GM12878 (cell line): ENCODE measurements around the gene HOXB1. TPM values are rescaled to one million over a fixed set of nuclear protein-coding genes. Genes with fewer than 3 reads are reported as not detected.
"Not testable (repeated sequence)": the region's sequence is repeated elsewhere in the genome, so short reads cannot be mapped to it uniquely, and the experiment has no call there.

ENCODE experiments used
- ATAC-seq: fragments of 200-7000 bp; cut with Tn5 transposase; 3 replicates; pipeline ENCODE4 v1.9.1; 2020; ENCODE audit warnings: mild to moderate bottlenecking, moderate library complexity
- BruUV-seq: library from RNA; stranded (reverse); fragments of 400-500 nt; replicated peaks from 2 replicates; lab custom pipeline; 2021; lab: Mats Ljungman, UMichigan
- CTCF ChIA-PET: fragments of 300-600 bp; sonication (Branson Sonifier 250); formaldehyde crosslinking; extraction: SDS; loops from one replicate; lab custom pipeline; 2021; ENCODE audit warnings: inconsistent platforms; lab: Yijun Ruan, JAX
- POLR2A ChIA-PET: fragments of 350-600 bp; formaldehyde crosslinking; extraction: SDS; loops from one replicate; lab custom pipeline; 2021; ENCODE audit warnings: inconsistent platforms; lab: Charles Lee
- RAD21 ChIA-PET: fragments of 300-600 bp; sonication (Branson Sonifier 250); formaldehyde crosslinking; loops from one replicate; lab custom pipeline; 2023; ENCODE audit warnings: antibody characterized with exemption; ENCODE audit not compliant: unreplicated experiment; lab: Charles Lee
- SMC1A ChIA-PET: fragments of 300-600 bp; sonication (Branson Sonifier 250); formaldehyde crosslinking; loops from one replicate; lab custom pipeline; 2023; ENCODE audit not compliant: unreplicated experiment, uncharacterized antibody; lab: Charles Lee
- DNase-seq: peaks from one replicate; pipeline ENCODE4 v3.0.0-alpha.2; 2011; ENCODE audit warnings: low read depth, low spot score
- FAIRE-seq: peaks from 3 replicates; lab custom pipeline; 2011; peaks lifted over from hg19 to GRCh38; lab: Jason Lieb, UNC
- H2AFZ ChIP-seq: 2 replicates; pipeline ENCODE4 v1.6.0; 2011; ENCODE audit warnings: low read depth, low read length, control low read depth; ENCODE audit not compliant: control insufficient read depth
- H3K27ac ChIP-seq: 2 replicates; pipeline ENCODE4 v1.5.1; 2011; ENCODE audit warnings: control low read depth; ENCODE audit not compliant: control insufficient read depth, insufficient read depth
- H3K27me3 ChIP-seq, 2 experiments: replicated peaks in 1 of 2; 2 replicates each; pipeline versions ENCODE4 v1.6.0 to v1.6.1; 2011; ENCODE audit warnings: low read length in 1 of 2; ENCODE audit not compliant: control insufficient read depth in 2 of 2, insufficient read depth in 2 of 2
- H3K36me3 ChIP-seq, 2 experiments: 2 replicates each; pipeline ENCODE4 v1.5.1; 2011; ENCODE audit warnings: low read length in 1 of 2; ENCODE audit not compliant: control insufficient read depth in 2 of 2, insufficient read depth in 2 of 2
- H3K4me1 ChIP-seq: 2 replicates; pipeline ENCODE4 v1.6.1; 2011; ENCODE audit warnings: mild to moderate bottlenecking, low read length, moderate library complexity, mixed read lengths; ENCODE audit not compliant: control insufficient read depth, insufficient read depth
- H3K4me2 ChIP-seq: 2 replicates; pipeline ENCODE4 v1.6.0; 2011; ENCODE audit warnings: control low read depth; ENCODE audit not compliant: control insufficient read depth, insufficient read depth
- H3K4me3 ChIP-seq: fragments of 200-600 bp; sonication (generic); 2 replicates; pipeline ENCODE4 v1.5.1; 2016
- H3K79me2 ChIP-seq: 2 replicates; pipeline ENCODE4 v1.6.0; 2011; ENCODE audit warnings: low read length; ENCODE audit not compliant: control insufficient read depth, insufficient read depth
- H3K9ac ChIP-seq: 2 replicates; pipeline ENCODE4 v1.8.0; 2011; ENCODE audit warnings: low read length, control low read depth, mixed read lengths; ENCODE audit not compliant: control insufficient read depth, insufficient read depth
- H3K9me3 ChIP-seq: replicated peaks from 3 replicates; pipeline ENCODE4 v1.5.1; 2011; ENCODE audit warnings: mild to moderate bottlenecking, low read length; ENCODE audit not compliant: control insufficient read depth, insufficient read depth
- H4K20me1 ChIP-seq: 2 replicates; pipeline ENCODE4 v1.6.0; 2011; ENCODE audit not compliant: control insufficient read depth, insufficient read depth
- CTCF ChIP-seq, 3 experiments: IDR thresholded peaks in 2 of 3; conservative IDR thresholded peaks in 1 of 3; 2 replicates each; pipeline ENCODE4 v1.5.1; 2011; ENCODE audit warnings: low read depth in 3 of 3, low read length in 3 of 3, mild to moderate bottlenecking in 3 of 3, control low read depth in 2 of 3, moderate library complexity in 2 of 3, inconsistent platforms in 1 of 3, mixed read lengths in 1 of 3; ENCODE audit not compliant: control insufficient read depth in 2 of 3, insufficient read depth in 1 of 3; ENCODE audit errors: extremely low read depth in 1 of 3
- IKZF1 ChIP-seq: fragments of 450-650 bp; conservative IDR thresholded peaks from 2 replicates; pipeline ENCODE4 v1.6.1; 2017; ENCODE audit warnings: antibody characterized with exemption, mild to moderate bottlenecking
- IRF5 ChIP-seq: fragments of 450-650 bp; IDR thresholded peaks from 2 replicates; pipeline ENCODE4 v1.6.1; 2017; ENCODE audit warnings: borderline replicate concordance
- SMAD1 ChIP-seq: fragments of 450-650 bp; IDR thresholded peaks from 2 replicates; pipeline ENCODE4 v1.6.1; 2018; ENCODE audit warnings: mild to moderate bottlenecking, low read depth; ENCODE audit not compliant: partially characterized antibody
- SMC3 ChIP-seq: IDR thresholded peaks from 2 replicates; pipeline ENCODE4 v1.6.1; 2011; ENCODE audit warnings: low read length, improper control_type of control experiment, borderline replicate concordance
- USF1 ChIP-seq: IDR thresholded peaks from 2 replicates; pipeline ENCODE4 v1.6.1; 2011; ENCODE audit warnings: borderline replicate concordance, low read depth, mild to moderate bottlenecking, moderate library complexity, mixed read lengths, low read length; ENCODE audit not compliant: insufficient read depth; ENCODE audit errors: extremely low read length
- WGBS: methylation state at CpG from one replicate; pipeline ENCODE4 v1.1.6; 2016; ENCODE audit warnings: low lambda C conversion rate; ENCODE audit not compliant: insufficient replicate concordance, insufficient coverage; ENCODE audit errors: missing lambda C conversion rate; 5-methylcytosine and 5-hydroxymethylcytosine counted together
- in situ Hi-C: fragments of 300-500 bp; cut with MboI; formaldehyde crosslinking; loops from 9 replicates; pipeline ENCODE4 v1.14.3; 2018; ENCODE audit warnings: mixed read lengths
- intact Hi-C: fragments of 100-400 bp; cut with micrococcal nuclease; formaldehyde crosslinking; loops from one replicate; pipeline ENCODE4 v1.14.2; 2022; ENCODE audit not compliant: unreplicated experiment
- polyA plus RNA-seq, 11 experiments: library from polyadenylated mRNA; depleted of rRNA in 4 of 11; unstranded in 6 of 11; stranded (reverse) in 5 of 11; fragments of >200 nt; fragmentation: Nextera tagmentation in 4 of 11; fragmentation: Illumina TruSeq in 1 of 11; extraction: Ambion mirVana in 4 of 11; extraction: Trizol in 1 of 11; gene quantifications; 1 replicate in 1 of 11; 2 replicates in 10 of 11; pipeline versions ENCODE4 v1.2.1 to v1.2.3, GENCODE V29; 2011 to 2016; ENCODE audit warnings: inconsistent platforms in 2 of 11, missing spikeins in 2 of 11, low read depth in 1 of 11
- total RNA-seq, 4 experiments: library from RNA; depleted of rRNA in 3 of 4; stranded (reverse); fragments of >200 nt in 3 of 4; fragmentation: Illumina TruSeq in 1 of 4; extraction: Trizol in 1 of 4; gene quantifications; 2 replicates each; pipeline versions ENCODE4 v1.2.1 to v1.2.3, GENCODE V29; 2013 to 2021

HOXB1 gene
- total and polyA plus RNA-seq, 10 of the 15 experiments (the other 5 are each of a cell fraction or from before 2014, with no cell fraction given): not detected

GRCh38 chr17:48509708-48510107 is 21.1 kb downstream of the HOXB1 start:
- CTCF ChIA-PET: interaction anchor here (0.9 to 1.2 kb wide), 2 partner anchors 20 to 73 kb away, joined by 3 read pairs; no protein-coding TSS in a partner anchor
- H2AFZ ChIP-seq, ATAC-seq, H3K79me2 ChIP-seq, H3K36me3 ChIP-seq, RAD21 ChIA-PET, H4K20me1 ChIP-seq, H3K4me3 ChIP-seq, FAIRE-seq, H3K9me3 ChIP-seq, POLR2A ChIA-PET, BruUV-seq, DNase-seq, H3K4me2 ChIP-seq, H3K27ac ChIP-seq, H3K9ac ChIP-seq, in situ Hi-C loops, H3K27me3 ChIP-seq: not testable (repeated sequence)
- intact Hi-C loops: loop anchor here (2.0 kb wide), 1 partner anchor 33 kb away; no protein-coding TSS in a partner anchor
- 86% methylated on average over 7 of the region's 7 CpGs for WGBS
- SMC1A ChIA-PET: interaction anchor here (0.6 to 2.1 kb wide), 5 partner anchors 13 to 57 kb away, joined by 3 to 7 read pairs (median 4); no protein-coding TSS in a partner anchor
- H3K4me1 ChIP-seq: peaks cover 60% of the 10 kb centered on the region

- ATAC-seq (peak; percentile 6; the same call in 1 of the 3 replicates), FAIRE-seq (no peak), DNase-seq (no peak)
- no TSS peak for BruUV-seq
- POLR2A ChIA-PET: interaction anchor here (1.0 to 1.4 kb wide), 5 partner anchors 20 to 347 kb away, joined by 3 to 5 read pairs (median 3); no protein-coding TSS in a partner anchor
- CTCF ChIA-PET: interaction anchor here (0.6 to 5.7 kb wide), 11 partner anchors 9 to 198 kb away, joined by 3 to 36 read pairs (median 5); no protein-coding TSS in a partner anchor
- SMC1A ChIA-PET: interaction anchor here (0.6 to 4.6 kb wide), 11 partner anchors 9 to 169 kb away, joined by 3 to 31 read pairs (median 4); no protein-coding TSS in a partner anchor
- Histone ChIP-seq H3K36me3 (no peaks in the 10 kb centered on the region), H3K79me2 (no peaks in the 10 kb centered on the region), H3K27ac (no peak overlapping the region), H3K9ac (no peak overlapping the region), H3K27me3 (no peaks in the 10 kb centered on the region), H3K4me1 (peaks cover 26% of the 10 kb centered on the region), H4K20me1 (no peaks in the 10 kb centered on the region), H3K4me2 (no peak overlapping the region), H3K9me3 (no peaks in the 10 kb centered on the region), H3K4me3 (no peak overlapping the region), H2AFZ (no peak overlapping the region)
- in situ Hi-C loops (no loop called here), intact Hi-C loops (no loop called here)
- TF ChIP-seq SMC3 (peak; percentile 13; the same call in 1 of the 2 replicates), IRF5 (no peak), SMAD1 (no peak), IKZF1 (peak; percentile 13; the same call in 1 of the 2 replicates), CTCF (IDR thresholded peaks at IDR 0.05 in 2 of 3, conservative IDR thresholded peaks at IDR 0.05 in 1 of 3; ENCODE audit: control insufficient read depth in 2 of 3, extremely low read depth in 1 of 3, insufficient read depth in 1 of 3, low read depth in 3 of 3, low read length in 3 of 3) (peak in 2 of 3 experiments; percentile 15 to 17; a peak in 1 of 6 replicates), USF1 (no peak)
- WGBS: 97% methylated on average over 5 of the region's 5 CpGs
- RAD21 ChIA-PET: interaction anchor here (1.1 to 3.7 kb wide), 7 partner anchors 10 to 154 kb away, joined by 3 to 18 read pairs (median 4); partner anchors contain the start of gene HOXB5
These were observed 24.6 kb downstream of the HOXB1 start for GRCh38 chr17:48506246-48506645.
